IPS DF 19.7 (cell line): ENCODE results near the gene USP9X.
"Not testable (repeated sequence)": the region's sequence is repeated elsewhere in the genome, so short reads cannot be mapped to it uniquely, and the experiment has no call there.

ENCODE experiments used
- DNase-seq: peaks from one replicate; pipeline ENCODE4 v3.0.0-alpha.2; 2013; ENCODE audit warnings: low read depth, low spot score

Gene USP9X

DNA sequence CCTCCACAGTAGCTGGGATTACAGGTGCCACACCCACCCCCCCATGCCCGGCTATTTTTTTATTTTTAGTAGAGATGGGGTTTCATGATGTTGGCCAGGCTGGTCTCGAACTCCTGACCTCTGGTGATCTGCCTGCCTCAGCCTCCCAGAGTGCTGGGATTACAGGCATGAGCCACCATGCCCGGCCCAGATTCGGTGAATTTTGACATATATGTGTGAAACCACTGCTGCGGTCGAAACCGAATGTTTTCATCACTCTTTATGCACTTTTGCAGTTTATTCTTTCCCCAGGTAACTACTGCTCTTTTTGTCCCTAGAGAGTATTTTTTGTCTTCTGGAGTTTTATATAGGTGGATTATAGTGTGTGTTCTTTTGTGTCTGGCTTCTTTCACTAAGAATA is 101.7 kb downstream of the USP9X start:
- not testable (repeated sequence) for DNase-seq

DNA sequence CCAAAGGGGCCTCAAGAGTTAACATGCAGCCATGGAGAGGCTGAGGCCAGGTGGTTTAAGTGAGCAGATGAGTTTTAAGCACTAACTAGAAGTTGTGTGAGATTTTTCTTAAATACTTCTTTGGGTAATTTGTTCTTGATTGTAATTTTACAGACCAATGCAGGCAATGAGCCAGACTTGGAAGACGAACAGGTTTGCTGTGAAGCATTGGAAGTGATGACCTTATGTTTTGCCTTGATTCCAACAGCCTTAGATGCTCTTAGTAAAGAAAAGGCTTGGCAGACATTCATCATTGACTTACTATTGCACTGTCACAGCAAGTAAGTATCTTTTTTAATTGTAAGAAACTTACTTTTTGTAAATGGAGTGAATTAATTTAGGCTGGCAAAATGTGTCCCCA is 103.9 kb downstream of the USP9X start:
- no peak for DNase-seq

DNA sequence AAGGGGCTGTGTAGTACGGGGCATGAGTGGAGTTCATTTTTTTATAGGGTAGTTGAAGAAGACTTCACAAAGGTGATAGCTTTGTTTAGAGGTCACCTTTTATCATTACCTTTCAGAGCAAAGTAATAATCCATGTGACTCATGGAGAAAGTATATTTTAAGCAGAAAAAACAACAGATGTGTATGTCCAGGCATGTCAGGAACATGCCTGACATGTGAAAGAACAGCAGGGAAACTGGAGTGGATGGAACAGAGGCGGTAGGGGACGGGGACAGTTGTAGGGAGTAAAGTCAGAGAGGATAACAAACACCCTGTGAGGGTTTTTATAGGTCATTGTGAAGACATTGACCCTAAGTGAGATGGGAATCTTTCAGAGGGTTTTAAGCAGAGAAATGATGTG is 107.6 kb downstream of the USP9X start:
- no peak for DNase-seq

DNA sequence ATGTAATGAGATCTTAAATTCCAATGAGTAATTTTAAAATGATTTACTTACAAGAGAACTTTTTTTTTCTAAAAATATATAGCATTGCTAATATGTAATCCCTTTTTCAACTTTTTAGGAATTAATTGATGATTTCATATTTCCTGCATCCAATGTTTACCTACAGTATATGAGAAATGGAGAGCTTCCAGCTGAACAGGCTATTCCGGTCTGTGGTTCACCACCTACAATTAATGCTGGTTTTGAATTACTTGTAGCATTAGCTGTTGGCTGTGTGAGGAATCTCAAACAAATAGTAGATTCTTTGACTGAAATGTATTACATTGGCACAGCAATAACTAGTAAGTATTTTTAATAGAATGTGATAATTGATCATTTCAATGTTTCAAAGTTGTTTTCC is 113.2 kb downstream of the USP9X start:
- DNase-seq: no peak

DNA sequence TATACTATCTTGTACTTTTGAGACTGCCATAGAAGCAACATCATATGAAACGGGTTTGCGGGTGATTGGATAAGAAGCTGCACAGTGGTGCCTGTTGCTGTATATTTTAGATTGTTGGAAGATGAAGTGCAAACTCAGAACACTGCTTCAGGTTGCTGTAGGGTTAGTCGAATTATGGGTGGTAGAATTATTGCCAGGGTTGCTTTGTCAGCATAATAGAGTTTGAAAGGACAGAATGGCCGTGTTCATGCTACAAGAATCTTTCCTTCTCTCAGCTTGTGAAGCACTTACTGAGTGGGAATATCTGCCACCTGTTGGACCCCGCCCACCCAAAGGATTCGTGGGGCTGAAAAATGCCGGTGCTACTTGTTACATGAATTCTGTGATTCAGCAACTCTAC is 115.5 kb downstream of the USP9X start:
- DNase-seq: no peak

DNA sequence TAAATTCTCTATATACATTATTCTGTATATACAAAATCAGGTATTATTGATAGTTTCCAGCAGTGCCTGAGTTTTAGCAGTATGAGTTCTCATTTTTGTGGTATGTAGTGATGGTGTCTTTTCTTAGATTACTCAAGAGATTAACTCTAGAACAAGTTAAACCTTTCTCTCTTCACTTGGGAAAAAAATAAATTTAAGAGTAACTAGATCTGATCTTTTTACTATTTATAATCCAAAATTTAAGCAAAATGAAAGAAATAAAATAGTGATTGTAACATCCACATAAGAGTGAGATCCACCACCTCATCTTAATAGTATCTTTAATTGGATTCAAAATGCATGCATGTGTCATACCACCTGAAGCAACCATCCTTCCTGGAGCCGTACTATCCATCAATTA is 124.6 kb downstream of the USP9X start:
- DNase-seq: no peak

DNA sequence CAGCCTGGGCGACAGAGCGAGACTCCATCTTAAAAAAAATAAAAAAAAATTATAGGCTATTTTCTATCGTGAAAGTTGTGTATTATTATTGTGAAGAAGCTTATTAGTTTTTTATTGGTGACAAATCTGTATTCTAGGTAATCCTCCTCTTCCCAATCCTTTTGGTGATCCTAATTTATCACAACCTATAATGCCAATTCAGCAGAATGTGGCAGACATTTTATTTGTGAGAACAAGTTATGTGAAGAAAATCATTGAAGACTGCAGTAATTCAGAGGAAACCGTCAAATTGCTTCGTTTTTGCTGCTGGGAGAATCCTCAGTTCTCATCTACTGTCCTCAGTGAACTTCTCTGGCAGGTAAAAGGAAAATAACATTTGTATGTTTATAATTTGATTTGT is 139.4 kb downstream of the USP9X start:
- DNase-seq: no peak

DNA sequence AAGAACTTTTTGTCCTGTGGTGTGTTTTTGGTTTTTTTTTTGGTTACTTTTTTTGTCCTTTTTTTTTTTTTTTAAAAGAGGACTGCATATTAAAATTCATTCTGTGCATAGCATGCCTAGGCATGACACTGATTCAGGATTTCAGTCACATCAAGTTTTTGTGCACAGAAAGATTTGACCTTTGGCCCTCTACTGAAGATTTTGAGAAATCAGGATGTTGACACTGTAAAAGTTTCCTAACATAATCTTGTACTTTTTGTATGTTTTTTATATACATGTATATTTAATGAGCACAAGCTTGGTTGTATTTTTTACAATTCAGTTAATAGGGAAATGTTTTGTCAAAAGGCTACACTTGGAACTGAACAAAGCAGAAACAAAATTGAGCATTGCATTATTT is 148.7 kb downstream of the USP9X start:
- DNase-seq: no peak

DNA sequence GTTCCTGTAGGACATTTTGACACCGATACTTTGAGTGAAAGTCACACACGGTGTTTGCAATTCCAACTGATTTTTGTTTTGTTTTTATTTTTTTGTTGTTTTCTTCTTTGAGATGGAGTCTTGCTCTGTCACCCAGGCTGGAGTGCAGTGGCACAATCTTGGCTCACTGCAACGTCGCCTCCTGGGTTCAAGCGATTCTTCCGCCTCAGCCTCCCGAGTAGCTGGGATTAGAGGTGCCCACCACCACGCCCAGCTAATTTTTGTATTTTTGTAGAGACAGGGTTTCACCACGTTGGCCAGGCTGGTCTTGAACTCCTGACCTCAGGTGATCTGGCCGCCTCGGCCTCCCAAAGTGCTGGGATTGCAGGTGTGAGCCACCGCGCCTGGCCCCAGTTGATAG is 149.2 kb downstream of the USP9X start:
- not testable (repeated sequence) for DNase-seq

DNA sequence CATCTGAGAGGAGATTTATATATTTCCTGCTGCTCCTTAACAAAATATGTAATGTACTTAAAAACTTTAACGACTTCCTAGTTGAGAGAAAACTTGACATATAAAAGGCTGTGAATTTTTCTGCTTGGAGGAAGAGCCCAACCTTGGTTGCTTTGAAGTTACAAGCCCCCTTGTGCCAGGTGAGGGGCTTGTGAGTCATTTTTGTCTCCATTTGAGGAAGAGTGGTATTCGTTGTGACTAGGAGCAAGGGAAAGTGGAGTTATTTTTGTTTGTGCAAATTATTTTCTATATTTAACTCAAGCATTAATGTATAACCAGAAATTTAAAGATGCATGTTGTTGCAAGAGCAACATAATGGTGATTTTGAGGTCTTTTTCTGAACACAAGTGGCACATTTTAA is 149.7 kb downstream of the USP9X start:
- DNase-seq: no peak

DNA sequence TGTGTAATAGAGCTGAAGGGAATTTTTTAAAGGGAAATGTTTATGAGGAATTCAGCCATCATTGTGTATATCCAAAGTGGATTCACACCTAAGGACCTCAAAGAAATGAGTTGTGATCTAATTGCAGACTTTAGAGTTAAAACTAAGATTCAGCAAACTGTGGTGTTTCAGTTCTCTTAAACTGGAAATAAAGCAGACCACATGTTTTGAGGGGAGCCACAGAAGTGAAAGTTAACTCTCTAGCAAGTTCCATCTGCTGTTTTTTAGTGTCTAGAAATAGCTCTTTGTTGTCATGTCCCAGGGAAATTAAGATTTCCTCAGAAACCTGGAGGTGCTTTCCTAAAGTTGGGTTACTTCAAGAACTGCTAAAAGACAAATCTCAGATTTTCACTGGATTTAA is 151.4 kb downstream of the USP9X start:
- DNase-seq: no peak

DNA sequence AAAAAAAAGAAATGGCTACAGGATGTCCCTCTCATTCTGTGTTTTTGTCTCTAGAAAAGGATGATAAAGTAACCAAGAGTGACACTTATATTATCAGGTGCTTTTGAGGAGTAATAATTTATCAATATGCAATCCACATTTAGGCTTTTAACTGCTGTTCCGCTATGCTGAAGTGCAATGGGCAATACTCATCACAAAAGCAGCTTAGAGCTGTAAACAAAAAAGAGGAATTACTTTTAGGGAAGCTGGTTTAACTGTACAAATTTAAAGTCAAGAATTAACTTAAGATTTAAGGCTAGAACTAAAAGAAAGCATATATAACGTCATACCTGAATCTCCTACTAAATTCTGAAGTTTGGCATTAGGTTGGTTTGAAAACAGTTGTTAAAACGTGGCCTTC is 155.3 kb downstream of the USP9X start:
- no peak for DNase-seq

DNA sequence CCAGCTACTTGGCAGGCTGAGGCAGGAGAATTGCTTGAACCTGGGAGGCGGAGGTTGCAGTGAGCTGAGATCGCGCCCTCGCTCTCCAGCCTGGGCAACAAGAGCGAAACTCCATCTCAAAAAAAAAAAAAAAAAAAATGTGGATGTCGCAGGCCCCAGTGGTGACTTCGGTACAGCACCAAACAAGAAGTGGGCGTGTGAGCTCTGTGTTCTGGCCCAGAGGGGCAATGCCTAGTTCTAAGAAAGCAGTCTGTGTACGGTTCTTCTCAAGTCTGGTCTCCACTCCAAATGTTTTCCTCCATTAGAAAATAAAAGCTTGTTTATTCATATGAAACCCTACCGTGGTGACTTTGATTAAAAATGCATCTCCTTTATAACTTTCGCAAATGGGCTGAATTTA is 156.7 kb downstream of the USP9X start:
- no peak for DNase-seq

DNA sequence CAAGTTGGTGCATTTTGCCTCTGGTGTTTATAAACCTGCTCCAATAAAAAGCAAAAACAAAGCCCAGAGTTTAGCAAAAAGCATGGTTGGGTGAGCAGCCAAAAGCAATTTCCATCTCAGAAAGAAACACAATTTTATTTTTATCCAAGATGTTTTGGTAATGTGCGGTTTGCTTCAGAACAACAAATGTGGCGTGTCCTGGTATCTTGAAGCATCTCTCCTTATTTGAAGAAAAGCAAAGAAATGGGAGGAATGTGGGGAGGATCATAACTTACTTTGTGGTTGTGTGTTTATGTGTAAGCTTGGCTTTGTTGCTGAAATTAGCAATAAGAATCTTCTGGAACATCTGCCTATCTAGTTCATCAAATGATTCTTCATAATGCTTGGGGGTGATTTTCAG is 160.4 kb downstream of the USP9X start:
- no peak for DNase-seq

DNA sequence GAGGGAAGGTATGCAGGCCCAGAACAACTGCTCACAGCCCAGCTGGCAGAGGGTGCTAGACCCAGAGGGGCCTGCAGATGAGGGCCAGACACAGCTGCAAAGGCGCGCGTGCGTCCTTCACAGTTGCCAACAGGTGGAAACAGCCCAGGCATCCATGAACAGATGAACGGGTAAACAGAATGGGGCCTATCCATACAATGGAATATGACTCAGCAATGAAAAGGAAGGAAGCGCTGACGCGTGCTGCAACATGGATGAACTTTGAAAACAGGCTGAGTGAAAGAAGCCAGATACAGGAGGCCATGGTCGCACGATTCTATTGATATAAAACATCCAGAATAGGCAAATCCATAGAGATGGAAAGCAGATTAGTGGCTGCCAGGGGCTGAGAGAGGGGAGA is 165.6 kb downstream of the USP9X start:
- no peak for DNase-seq

DNA sequence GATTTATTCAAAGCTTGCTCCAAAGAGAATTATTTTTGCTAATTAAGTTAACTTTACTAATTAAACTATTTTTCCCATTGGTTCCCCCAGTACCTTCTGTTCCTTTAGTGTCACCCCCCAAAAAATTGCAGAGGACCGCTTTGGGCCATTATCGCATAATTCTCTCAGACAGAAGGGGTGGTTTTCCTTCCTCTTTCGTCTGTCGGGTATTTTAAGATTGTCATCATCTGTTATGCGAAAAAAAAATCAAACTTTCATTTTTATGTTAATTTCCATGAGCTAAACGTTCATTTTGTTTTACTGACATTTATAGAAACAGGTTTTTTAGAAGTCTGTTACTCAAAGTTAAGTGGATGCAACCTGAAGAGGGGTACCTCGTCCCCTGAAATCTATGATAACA is 172.6 kb downstream of the USP9X start:
- no peak for DNase-seq

DNA sequence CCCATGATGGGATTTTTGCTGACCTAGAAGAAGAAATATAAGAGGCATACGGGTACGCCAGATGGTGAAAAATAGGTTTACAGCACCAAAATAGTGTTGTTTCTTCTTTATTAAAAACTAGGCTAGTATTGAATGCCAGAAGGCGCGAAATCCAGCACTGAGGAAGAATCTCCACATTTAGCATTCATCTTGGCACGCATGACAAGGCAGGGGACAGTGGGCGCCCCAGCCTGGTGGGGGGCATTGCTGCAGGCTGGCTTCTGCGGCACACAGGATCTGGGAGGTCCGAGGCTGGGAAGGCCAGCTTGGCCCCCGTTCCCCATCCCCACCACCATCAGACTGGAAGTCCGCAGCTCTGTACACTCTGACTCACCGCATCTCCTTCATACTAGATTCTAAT is 173.0 kb downstream of the USP9X start:
- DNase-seq: no peak

DNA sequence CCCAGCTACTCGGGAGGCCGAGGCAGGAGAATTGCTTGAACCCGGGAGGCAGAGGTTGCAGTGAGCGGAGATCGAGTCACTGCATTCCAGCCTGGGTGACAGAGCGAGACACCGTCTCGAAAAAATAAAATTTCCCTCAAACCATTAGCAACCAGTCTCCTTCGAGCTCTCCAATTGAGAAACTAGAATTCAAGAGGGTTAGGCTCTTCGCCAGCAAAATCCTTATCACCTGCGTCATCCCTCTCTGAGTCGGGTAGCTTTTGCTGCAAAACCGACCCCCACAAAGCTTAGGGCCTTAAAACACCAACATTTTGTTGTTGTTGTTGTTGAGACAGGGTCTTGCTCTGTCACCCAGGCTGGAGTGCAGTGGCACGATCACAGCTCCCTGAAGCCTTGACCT is 173.6 kb downstream of the USP9X start:
- DNase-seq: no peak

DNA sequence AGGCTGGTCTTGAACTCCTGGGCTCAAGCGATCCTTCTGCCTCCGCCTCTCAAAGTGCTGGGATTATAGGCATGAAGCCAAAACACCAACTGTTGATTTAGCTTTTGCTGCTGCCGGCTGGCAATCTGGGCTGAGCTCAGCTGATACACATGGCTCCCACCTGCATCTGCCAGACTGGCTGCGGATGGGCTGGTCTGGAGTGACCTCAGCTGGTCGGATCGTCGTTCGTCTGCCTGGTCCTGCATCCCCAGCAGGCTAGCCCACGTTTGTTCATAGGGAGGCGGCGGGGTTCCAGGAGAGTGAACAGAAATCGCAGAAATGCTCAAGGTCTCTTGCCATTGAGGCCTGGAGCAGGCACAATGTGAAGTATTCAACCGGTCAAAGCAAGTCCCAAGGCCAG is 174.3 kb downstream of the USP9X start:
- no peak for DNase-seq

DNA sequence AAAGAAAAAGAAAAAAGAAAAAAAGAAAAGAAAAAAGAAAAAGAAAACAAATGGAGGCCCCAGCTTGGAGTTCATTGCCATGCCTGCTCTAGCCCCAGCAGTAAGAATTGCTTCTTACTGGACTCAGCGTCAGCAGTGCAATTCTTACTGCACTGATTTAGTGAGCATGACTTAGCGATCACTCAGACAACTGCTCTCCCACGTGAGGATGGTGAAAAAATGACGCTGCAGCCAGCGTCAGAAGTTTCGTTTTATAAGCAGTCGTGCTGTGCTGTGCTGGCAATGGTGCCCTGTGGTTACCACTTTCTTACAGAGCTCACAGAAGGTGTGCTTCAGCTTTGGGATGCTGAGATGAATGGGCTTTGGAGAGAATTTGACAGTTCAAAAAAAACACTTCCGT is 180.4 kb downstream of the USP9X start:
- no peak for DNase-seq

DNA sequence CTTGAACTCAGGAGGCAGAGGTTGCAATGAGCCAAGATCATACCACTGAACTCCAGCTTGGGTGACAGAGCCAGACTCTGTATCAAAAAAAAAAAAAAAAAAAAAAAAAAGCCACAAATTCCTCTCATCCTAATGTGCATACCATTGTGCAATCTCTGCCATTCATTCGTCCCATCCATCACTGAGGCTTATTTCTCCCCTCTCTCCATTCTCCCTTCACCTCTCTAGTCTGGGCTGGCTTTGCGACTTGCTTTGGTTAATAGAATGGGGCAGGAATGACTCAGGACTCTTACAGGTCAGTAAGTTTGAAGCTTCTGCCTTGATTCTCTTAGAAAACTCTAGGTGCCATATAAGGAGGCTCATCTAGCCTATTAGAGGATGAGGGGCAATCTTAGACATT is 188.4 kb downstream of the USP9X start:
- no peak for DNase-seq

DNA sequence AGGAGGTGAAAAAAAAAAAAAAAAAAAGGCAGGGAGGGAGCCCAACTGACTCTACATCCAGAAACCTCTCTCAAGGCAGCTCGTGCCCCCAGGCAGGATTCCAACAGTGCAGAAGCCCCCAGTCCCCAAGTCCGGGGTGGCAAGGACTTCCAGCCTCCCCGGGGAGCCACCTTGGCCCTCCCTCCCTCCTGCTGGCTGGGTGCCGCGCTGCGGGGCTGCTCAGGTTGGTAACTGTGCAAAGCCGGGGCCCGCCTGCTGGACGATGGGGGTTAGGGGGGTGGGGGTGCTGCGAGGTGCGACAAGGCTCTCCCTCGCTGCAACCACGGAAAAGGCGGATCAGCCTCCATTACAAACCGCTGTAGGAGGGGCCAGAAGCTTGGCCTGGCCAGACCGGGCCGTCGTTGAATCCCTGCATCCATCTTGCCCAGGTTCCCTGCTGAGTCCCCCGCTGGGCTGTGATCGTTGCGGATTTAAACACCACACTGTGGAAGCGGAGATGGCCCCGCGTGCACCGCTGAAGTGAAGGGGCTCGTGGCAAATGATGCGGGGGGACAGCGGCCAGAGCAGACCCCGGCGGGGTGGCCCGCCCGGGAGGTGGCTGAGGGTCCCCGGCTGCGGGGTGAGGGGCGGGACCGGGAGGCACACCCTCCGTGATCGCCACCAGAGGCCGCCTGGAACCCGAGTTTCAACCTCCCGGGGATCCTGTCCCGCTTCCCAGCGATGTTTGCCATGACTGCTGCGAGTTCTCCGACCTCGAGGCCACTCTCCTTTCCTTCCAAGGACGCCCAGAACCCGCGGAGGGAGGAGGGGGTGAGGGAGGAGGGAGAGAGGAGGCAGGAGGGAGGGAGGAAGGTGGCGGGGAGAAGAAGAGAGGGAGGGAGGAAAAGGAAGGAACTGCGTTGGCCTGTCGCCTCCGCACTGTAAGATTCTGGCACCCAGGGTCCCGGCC is 190.7 kb downstream of the USP9X start:
- DNase-seq: no peak

DNA sequence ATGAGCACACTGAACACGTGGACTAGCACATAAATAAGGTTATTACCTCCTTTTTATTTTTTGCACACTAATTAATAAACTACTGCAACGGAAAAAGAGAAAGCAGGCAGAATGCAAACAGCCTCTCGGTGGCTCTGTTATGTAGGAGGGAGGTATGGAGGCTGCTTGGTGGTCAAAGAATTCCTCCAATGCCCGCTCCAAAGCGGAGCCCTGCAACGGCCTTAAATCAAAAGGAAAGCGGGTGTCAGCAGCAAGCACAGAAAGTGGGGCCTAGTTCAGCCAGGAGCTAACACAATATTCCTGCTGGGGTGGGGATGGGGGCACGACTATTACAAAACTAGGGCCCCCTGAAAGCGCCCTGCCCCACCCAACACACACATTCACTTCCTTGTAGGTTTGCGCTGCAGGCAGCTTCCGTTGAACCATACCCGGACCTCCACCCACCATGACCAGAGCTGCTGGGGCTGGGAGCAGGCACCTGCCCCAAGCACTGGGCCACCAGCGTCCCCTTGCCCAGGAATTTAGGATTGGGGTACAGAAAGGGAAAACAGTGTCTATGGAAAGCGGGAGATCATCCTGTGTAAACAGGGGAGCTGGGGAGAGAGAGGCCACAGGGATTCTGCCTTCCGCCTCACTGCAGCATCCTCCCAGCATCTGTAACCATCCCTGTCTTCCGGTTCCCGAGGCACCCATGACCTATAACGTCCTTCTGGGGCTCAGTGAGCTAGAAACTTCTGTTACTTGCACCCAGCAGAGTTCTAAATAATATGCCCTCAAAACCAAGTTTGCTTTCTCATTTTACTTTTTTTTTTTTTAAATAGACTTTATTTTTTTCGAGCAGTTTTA is 191.6 kb downstream of the USP9X start:
- no peak for DNase-seq
